OCI-LY3 (cell line): Measurements from ENCODE around the gene CRNKL1.

Experiments
- EZH2phosphoT487 ChIP-seq: fragments of 200-600 bp; shearing (Covaris generic); IDR thresholded peaks from 2 replicates; pipeline ENCODE4 v1.6.1; 2018; ENCODE audit warnings: antibody characterized with exemption, mixed run types, low read depth
- TF ChIP-seq, protein P1 (sequence below): fragments of 200-600, 300-600 bp; sonication (generic); IDR thresholded peaks from 2 replicates; pipeline ENCODE4 v1.5.1; 2014; ENCODE audit warnings: antibody characterized with exemption, low read length, low read depth

DNA sequence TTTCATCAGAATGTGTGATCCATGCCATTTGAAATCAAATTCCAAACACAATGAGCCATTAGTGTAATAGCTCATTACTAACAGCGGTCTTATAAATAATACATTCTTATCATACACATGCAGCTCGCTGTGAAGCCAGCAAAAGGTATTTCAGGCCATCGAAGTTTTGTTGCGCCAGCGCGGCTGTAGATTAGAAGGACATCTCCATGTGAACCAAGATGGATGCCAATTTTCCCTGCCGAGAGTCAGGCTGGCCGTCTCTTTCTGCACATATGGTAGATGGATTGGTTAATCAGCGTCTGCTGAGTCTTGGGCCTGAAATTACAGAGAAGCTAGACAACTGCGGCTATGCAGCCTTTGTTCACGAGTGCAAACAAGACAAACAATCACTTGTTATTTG is 44.2 kb upstream of the CRNKL1 start:
- TF ChIP-seq, protein P1, sequence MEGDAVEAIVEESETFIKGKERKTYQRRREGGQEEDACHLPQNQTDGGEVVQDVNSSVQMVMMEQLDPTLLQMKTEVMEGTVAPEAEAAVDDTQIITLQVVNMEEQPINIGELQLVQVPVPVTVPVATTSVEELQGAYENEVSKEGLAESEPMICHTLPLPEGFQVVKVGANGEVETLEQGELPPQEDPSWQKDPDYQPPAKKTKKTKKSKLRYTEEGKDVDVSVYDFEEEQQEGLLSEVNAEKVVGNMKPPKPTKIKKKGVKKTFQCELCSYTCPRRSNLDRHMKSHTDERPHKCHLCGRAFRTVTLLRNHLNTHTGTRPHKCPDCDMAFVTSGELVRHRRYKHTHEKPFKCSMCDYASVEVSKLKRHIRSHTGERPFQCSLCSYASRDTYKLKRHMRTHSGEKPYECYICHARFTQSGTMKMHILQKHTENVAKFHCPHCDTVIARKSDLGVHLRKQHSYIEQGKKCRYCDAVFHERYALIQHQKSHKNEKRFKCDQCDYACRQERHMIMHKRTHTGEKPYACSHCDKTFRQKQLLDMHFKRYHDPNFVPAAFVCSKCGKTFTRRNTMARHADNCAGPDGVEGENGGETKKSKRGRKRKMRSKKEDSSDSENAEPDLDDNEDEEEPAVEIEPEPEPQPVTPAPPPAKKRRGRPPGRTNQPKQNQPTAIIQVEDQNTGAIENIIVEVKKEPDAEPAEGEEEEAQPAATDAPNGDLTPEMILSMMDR = no peak
- TF ChIP-seq EZH2phosphoT487 = no peak
